Measurements from ENCODE around the gene CELSR2.
"Not testable (repeated sequence)": the region's sequence is repeated elsewhere in the genome, so short reads cannot be mapped to it uniquely, and the experiment has no call there.

Gene CELSR2

GRCh38 chr1:109298666-109299557 is 49.6 kb downstream of the CELSR2 start:
- H3K4me1 Mint-ChIP-seq = peaks cover 20% of the 10 kb centered on the region
- peaks cover 8% of the 10 kb centered on the region for H3K27me3 Mint-ChIP-seq (ENCODE audit: low read depth)
- no peaks in the 10 kb centered on the region for H3K36me3 Mint-ChIP-seq (ENCODE audit: low read depth)
- no peaks in the 10 kb centered on the region for H3K9me3 Mint-ChIP-seq
- H3K4me3 Mint-ChIP-seq = no peak overlapping the region
- peak overlapping the region; percentile 15 to 83 (median 74) for H3K27ac Mint-ChIP-seq
- TF ChIP-seq CTCF (IDR thresholded peaks at IDR 0.05; ENCODE audit: unreplicated experiment in 3 of 3) = no peak

GRCh38 chr1:109299558-109300343 is 50.4 kb downstream of the CELSR2 start:
- H3K9me3 Mint-ChIP-seq = no peaks in the 10 kb centered on the region
- no peak for TF ChIP-seq CTCF (IDR thresholded peaks at IDR 0.05; ENCODE audit: unreplicated experiment in 3 of 3)
- H3K4me1 Mint-ChIP-seq = peaks cover 23% of the 10 kb centered on the region
- H3K36me3 Mint-ChIP-seq (ENCODE audit: low read depth) = no peaks in the 10 kb centered on the region
- peak overlapping the region; percentile 15 to 83 (median 74) for H3K27ac Mint-ChIP-seq
- H3K27me3 Mint-ChIP-seq (ENCODE audit: low read depth) = peaks cover 8% of the 10 kb centered on the region
- H3K4me3 Mint-ChIP-seq = no peak overlapping the region

GRCh38 chr1:109300650-109301151 is 51.4 kb downstream of the CELSR2 start:
- no peaks in the 10 kb centered on the region for H3K36me3 Mint-ChIP-seq (ENCODE audit: low read depth)
- no peak for TF ChIP-seq CTCF (IDR thresholded peaks at IDR 0.05; ENCODE audit: unreplicated experiment in 3 of 3)
- peaks cover 32% of the 10 kb centered on the region for H3K4me1 Mint-ChIP-seq
- H3K4me3 Mint-ChIP-seq = no peak overlapping the region
- H3K27ac Mint-ChIP-seq = peak overlapping the region in 1 of 3 experiments; percentile 25
- H3K9me3 Mint-ChIP-seq = no peaks in the 10 kb centered on the region
- peaks cover 4% of the 10 kb centered on the region for H3K27me3 Mint-ChIP-seq (ENCODE audit: low read depth)

GRCh38 chr1:109301874-109302273 is 52.5 kb downstream of the CELSR2 start:
- H3K27me3 Mint-ChIP-seq (ENCODE audit: low read depth) = peaks cover 3% of the 10 kb centered on the region
- TF ChIP-seq CTCF (IDR thresholded peaks at IDR 0.05; ENCODE audit: unreplicated experiment in 3 of 3) = no peak
- no peak overlapping the region for H3K27ac Mint-ChIP-seq
- no peaks in the 10 kb centered on the region for H3K9me3 Mint-ChIP-seq
- peaks cover 39% of the 10 kb centered on the region for H3K4me1 Mint-ChIP-seq
- H3K36me3 Mint-ChIP-seq (ENCODE audit: low read depth) = no peaks in the 10 kb centered on the region
- no peak overlapping the region for H3K4me3 Mint-ChIP-seq

- no peak for TF ChIP-seq CTCF (IDR thresholded peaks at IDR 0.05; ENCODE audit: unreplicated experiment in 3 of 3)
- no peak overlapping the region for H3K27ac Mint-ChIP-seq
- peaks cover 3% of the 10 kb centered on the region for H3K27me3 Mint-ChIP-seq (ENCODE audit: low read depth)
- H3K36me3 Mint-ChIP-seq (ENCODE audit: low read depth) = no peaks in the 10 kb centered on the region
- no peaks in the 10 kb centered on the region for H3K9me3 Mint-ChIP-seq
- H3K4me3 Mint-ChIP-seq = no peak overlapping the region
- H3K4me1 Mint-ChIP-seq = peaks cover 37% of the 10 kb centered on the region
Measured at GRCh38 chr1:109304226-109304920, 55.0 kb downstream of the CELSR2 start.

GRCh38 chr1:109305991-109306390 is 56.7 kb downstream of the CELSR2 start:
- H3K4me3 Mint-ChIP-seq; H3K36me3 Mint-ChIP-seq (ENCODE audit: low read depth); H3K27me3 Mint-ChIP-seq (ENCODE audit: low read depth); H3K9me3 Mint-ChIP-seq: not testable (repeated sequence)
- peaks cover 36% of the 10 kb centered on the region for H3K4me1 Mint-ChIP-seq
- H3K27ac Mint-ChIP-seq = peak overlapping the region in 2 of 3 experiments; percentile 17 to 52
